T-helper 1 cell treated with Interleukin-12 subunit alpha and Interleukin-12 subunit beta and Interleukin-4 antibody, amounts not matched to agents 30 ng/mL and 1 ng/mL, for 36 hours (primary cell): ENCODE results near the gene LATS2. TPM values are rescaled to one million over a fixed set of nuclear protein-coding genes. Genes with fewer than 3 reads are reported as not detected.
"Not testable (repeated sequence)": the region's sequence is repeated elsewhere in the genome, so short reads cannot be mapped to it uniquely, and the experiment has no call there.

Experiments used
- intact Hi-C: fragments of 100-400 bp; cut with micrococcal nuclease; formaldehyde crosslinking; loops from one replicate; pipeline ENCODE4 v1.15.1; 2024
- total RNA-seq: library from RNA; stranded (reverse); gene quantifications from 2 replicates; pipeline ENCODE4 v1.2.3, GENCODE V29; 2022

LATS2 gene
- total RNA-seq, 1 donor from 2014 or later: 4.0 TPM

DNA sequence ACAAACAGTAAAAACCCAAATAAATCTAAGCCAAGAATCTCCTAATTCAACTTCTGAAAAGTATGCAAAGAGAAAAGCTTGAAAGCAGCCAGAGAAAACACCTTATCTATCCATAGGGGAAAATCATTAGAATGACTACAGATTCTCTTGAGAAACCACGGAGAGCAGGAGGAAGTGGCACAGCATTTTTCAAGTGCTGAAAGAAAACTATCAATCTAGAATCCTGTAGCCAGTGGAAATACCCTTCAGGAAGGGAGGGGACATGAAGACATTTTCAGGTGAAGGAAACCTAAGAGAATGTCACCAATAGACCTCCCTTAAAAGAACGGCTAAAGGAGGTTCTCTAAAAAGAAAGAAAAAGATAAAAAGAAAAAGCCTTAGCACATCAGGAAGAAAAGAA, 92.6 kb downstream of the LATS2 start:
- intact Hi-C loops: no loop called here

DNA sequence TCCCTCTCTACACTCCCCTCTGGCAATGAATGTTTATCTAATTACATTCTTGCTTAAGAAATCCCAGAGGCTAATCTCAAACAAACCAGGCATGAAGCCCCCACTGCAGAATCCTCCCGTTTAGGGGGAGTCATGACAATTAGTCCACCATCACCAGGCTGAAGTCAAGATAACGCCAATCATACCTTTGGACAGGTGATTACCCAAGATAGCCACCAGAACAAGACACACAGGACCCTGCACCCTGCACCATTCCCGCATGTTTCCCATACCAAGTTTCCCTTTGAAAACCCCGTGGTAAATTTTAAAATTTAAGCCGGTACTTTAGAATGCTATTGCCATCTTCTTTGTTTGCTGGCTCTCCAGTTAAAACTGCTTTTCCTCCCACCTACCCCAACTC, 94.0 kb downstream of the LATS2 start:
- intact Hi-C loops: no loop called here

GRCh38 chr13:20964904-20965303, 96.5 kb downstream of the LATS2 start:
- intact Hi-C loops: no loop called here

GRCh38 chr13:20961663-20962062, 99.7 kb downstream of the LATS2 start:
- intact Hi-C loops: not testable (repeated sequence)

GRCh38 chr13:20960663-20961309, 100.6 kb downstream of the LATS2 start:
- intact Hi-C loops: no loop called here

DNA sequence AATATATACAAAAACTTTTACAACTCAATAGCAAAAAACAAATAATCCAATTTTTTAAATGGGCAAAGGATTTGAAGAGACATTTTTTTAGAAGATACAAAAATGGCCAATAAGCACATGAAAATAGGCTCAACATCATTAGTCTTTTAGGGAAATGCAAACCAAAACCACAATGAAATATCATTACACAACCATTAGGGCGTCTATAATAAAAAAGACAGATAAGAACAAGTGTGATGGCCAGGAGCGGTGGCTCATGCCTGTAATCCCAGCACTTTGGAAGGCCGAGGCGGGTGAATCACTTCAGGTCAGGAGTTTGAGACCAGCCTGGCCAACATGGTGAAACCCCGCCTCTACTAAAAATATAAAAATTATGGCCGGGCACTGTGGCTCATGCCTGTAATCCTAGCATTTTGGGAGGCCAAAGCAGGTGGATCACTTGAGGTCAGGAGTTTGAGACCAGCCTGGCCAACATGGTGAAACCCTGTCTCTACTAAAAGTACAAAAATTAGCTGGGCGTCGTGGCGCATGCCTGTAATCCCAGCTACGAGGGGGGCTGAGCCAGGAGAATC, 104.3 kb downstream of the LATS2 start:
- intact Hi-C loops: not testable (repeated sequence)

DNA sequence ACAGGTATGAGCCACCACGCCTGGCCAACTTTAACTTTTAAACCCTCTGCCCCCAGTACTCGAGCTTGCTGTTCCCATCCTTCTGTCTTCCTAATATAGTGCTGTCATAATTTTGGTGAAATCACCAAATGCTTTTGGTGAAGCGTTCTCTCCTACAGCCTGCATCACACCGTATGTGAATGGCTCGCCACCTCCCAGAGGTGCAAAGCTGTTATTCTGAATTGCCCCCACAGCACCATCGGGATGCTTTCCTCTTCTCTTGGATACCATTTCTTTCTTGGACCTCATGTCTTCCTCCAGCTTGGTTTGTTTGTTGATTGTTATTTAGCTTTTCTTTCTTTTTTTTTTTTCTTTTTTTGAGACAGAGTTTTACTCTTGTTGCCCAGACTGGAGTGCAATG, 105.9 kb downstream of the LATS2 start:
- intact Hi-C loops: no loop called here

GRCh38 chr13:20953245-20953931, 108.0 kb downstream of the LATS2 start:
- intact Hi-C loops: no loop called here

DNA sequence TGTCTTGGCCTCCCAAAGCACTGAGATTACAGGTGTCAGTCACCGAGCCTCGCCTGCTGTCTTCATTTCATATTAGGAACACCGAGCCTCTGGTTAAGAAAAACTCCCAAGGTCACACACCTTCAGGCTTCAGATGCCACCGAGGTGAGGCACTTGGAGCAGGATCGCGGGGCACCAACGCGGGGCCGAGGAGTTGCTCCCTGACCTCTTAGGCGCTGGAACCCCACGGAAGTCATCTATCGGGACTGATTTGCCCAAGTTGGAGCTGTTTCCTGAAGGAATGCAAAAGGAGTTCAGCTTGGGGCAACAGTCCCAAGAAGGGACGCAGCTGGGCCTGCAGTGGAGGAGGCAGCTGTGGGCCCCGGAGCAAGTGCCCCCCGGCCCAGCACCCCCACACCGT, 108.5 kb downstream of the LATS2 start:
- intact Hi-C loops: no loop called here

- intact Hi-C loops: not testable (repeated sequence)
Measured at GRCh38 chr13:20948001-20948400, 113.4 kb downstream of the LATS2 start.

DNA sequence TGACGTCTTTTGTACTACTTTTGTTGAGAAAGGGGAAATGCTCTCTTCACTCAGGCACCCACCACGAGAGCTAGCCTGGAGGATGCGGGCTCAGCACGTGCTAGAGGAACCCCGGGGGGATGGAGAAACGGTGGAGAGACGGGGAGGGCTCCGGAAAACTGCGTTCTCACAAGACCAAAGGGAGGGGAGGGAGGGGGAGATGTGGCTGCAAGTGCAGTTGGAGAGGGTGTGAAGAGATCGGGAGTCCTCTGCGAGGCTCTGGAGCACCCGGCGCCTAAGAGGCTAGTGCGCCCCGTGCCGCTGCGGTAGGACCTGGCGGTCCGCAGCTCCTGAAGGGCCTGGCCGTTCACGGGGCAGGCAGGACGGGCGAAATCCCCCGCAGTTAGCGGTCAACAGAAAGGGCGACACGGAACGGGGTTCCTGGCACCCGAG, 115.4 kb downstream of the LATS2 start:
- intact Hi-C loops: no loop called here

GRCh38 chr13:20942938-20943559, 118.3 kb downstream of the LATS2 start:
- intact Hi-C loops: loop anchor here (1.0 to 5.0 kb wide), 6 partner anchors 119 to 536 kb away; partner anchors contain the start of genes LATS2, MRPL57 and SKA3

DNA sequence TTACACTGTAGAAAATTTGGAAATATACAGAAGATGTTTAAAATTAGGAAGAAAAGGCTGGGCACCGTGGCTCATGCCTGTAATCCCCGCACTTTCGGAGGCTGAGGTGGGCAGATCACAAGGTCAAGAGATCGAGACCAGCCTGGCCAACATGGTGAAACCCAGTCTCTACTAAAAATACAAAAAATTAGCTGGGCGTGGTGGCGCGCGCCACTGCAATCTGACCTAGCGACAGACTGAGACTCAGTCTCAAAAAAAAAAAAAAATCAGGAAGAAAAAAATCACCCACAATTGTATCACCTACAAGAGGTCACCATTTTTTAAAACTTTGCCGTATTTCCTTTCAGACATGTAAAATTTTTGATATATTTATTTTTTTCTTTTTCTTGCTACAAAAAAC, 120.9 kb downstream of the LATS2 start:
- intact Hi-C loops: loop anchor here (5.0 kb wide), 2 partner anchors 122 to 357 kb away; partner anchors contain the start of gene LATS2

GRCh38 chr13:20940083-20940482, 121.3 kb downstream of the LATS2 start:
- intact Hi-C loops: loop anchor here (5.0 kb wide), 2 partner anchors 122 to 357 kb away; partner anchors contain the start of gene LATS2

DNA sequence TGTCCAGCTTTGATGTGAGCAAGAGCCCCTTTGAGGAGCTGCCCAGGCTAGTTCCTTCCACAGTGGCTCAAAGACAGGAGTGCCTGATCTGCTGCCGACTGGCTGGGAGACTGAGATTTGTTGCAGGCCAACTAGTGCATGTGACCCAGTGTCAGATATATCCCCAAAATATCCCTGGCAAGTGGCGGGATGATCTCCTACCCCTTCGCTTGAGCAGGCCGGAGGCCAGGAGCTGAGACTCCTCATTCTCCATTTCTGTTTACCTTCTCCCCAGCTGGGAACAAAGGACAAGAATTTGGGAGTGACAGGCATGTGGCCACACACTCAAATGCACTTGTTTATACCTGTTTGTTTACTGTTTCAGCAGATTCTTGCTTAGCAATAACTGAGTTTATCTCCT, 121.7 kb downstream of the LATS2 start:
- intact Hi-C loops: loop anchor here (5.0 kb wide), 2 partner anchors 123 to 358 kb away; partner anchors contain the start of gene LATS2

DNA sequence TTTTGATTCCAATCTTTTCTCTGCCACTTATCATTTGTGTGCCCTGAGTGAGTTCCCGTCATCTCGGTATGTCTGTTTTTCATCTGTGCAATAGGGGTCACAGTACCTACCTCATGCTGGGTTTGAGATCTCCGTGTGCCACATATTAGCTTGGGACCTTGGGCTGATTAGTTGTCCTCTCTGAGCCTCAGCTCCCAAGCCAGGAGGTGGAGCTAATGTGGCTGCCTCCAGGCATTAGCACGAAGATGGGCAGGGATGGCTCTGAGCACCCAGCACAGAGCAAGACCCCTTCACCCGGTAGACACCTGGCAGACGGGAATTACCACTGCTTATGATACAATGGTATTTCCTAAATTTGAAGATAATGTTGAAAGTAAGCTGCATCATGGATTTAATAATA, 123.1 kb downstream of the LATS2 start:
- intact Hi-C loops: no loop called here

GRCh38 chr13:20927596-20928257, 133.7 kb downstream of the LATS2 start:
- intact Hi-C loops: no loop called here

DNA sequence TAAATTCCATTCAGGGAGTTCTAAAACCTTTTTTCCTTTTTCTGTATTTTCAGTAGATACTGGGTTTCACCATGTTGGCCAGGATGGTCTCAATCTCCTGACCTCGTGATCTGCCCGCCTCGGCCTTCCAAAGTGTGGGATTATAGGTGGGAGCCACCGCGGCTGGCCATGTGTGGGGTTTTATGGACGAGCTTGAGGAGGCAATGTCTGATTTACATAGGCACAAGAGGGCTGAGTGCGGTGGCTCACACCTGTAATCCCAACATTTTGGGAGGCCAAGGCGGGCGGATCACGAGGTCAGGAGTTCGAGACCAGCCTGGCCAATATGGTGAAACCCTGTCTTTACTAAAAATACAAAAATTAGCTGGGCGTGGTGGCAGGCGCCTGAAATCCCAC, 136.0 kb downstream of the LATS2 start:
- intact Hi-C loops: loop anchor here (1.0 kb wide), 4 partner anchors 97 to 743 kb away; no protein-coding TSS in a partner anchor

DNA sequence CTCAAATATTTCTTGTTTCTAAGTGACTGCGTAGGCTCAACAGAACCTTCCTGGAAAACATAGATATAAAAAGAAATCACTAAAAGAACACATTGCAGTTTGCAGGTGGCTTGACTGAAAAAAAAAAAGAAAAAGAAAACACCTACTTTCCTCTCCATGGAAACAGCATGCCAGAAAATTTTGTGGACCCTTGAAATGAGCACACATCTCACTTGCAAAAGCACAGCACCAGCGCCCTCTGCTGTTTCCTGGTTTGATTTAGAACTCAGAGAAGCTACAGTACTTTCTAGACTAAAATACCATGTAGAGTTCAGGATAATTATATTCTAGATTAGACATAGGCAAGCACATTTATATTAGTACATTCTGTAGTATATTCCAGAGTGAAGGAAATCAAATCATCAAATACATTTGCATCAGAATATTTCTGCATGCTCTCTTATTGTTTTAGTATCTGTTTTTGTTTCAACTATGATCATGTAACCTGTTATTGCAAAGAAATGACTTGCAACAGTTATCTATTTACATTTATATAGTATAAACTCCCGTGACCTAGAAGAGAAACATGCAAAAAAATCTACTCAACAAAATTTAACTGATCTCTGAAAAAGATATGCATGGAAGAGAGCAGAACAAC, 136.5 kb downstream of the LATS2 start:
- intact Hi-C loops: loop anchor here (1.0 kb wide), 4 partner anchors 97 to 743 kb away; no protein-coding TSS in a partner anchor

- intact Hi-C loops: no loop called here
Measured at GRCh38 chr13:20923272-20923671, 138.1 kb downstream of the LATS2 start.
